HG03175 (cell line): ENCODE results near the gene PRKCD.

Experiments used
- ATAC-seq: cut with Tn5 transposase; IDR thresholded peaks from one replicate; pipeline ENCODE4 v1.9.1; 2021; ENCODE audit warnings: mild to moderate bottlenecking, moderate library complexity; ENCODE audit not compliant: unreplicated experiment

Gene PRKCD

GRCh38 chr3:53213276-53213675, 52.3 kb downstream of the PRKCD start:
- no peak for ATAC-seq

- ATAC-seq = no peak
Observed at GRCh38 chr3:53215816-53216215, 54.8 kb downstream of the PRKCD start.

- no peak for ATAC-seq
Observed at GRCh38 chr3:53216723-53217122, 55.7 kb downstream of the PRKCD start.

- ATAC-seq = no peak
Observed at GRCh38 chr3:53217175-53217574, 56.2 kb downstream of the PRKCD start.

GRCh38 chr3:53218131-53218530, 57.1 kb downstream of the PRKCD start:
- peak; percentile 43 for ATAC-seq

GRCh38 chr3:53219895-53220483, 59.0 kb downstream of the PRKCD start:
- peak; percentile 79 for ATAC-seq

- no peak for ATAC-seq
Observed at GRCh38 chr3:53221345-53221744, 60.3 kb downstream of the PRKCD start.

GRCh38 chr3:53221827-53222182, 60.8 kb downstream of the PRKCD start:
- ATAC-seq = no peak

GRCh38 chr3:53222183-53222901, 61.3 kb downstream of the PRKCD start:
- no peak for ATAC-seq

GRCh38 chr3:53223025-53223424, 62.0 kb downstream of the PRKCD start:
- ATAC-seq = no peak

GRCh38 chr3:53223541-53223966, 62.5 kb downstream of the PRKCD start:
- ATAC-seq = no peak

GRCh38 chr3:53224026-53224425, 63.0 kb downstream of the PRKCD start:
- no peak for ATAC-seq

GRCh38 chr3:53224536-53224935, 63.5 kb downstream of the PRKCD start:
- no peak for ATAC-seq

GRCh38 chr3:53225181-53225580, 64.2 kb downstream of the PRKCD start:
- no peak for ATAC-seq

- ATAC-seq = no peak
Observed at GRCh38 chr3:53225651-53226050, 64.6 kb downstream of the PRKCD start.

- no peak for ATAC-seq
Observed at GRCh38 chr3:53226142-53226840, 65.3 kb downstream of the PRKCD start.

GRCh38 chr3:53226841-53227407, 65.9 kb downstream of the PRKCD start:
- ATAC-seq = no peak

GRCh38 chr3:53227993-53228885, 67.2 kb downstream of the PRKCD start:
- ATAC-seq = no peak

- no peak for ATAC-seq
Observed at GRCh38 chr3:53229171-53229570, 68.2 kb downstream of the PRKCD start.

GRCh38 chr3:53229606-53230005, 68.6 kb downstream of the PRKCD start:
- no peak for ATAC-seq
